Activated naive CD4-positive, alpha-beta T cell treated with anti-CD3 and anti-CD28 coated beads, Interleukin-2, amount 10 ng/mL, durations not matched to agents 7 days and 5 days (primary cell): ENCODE measurements around the gene MAPKAPK5.
"Not testable (repeated sequence)": the region's sequence is repeated elsewhere in the genome, so short reads cannot be mapped to it uniquely, and the experiment has no call there.

Experiments used
- CTCF ChIA-PET: fragments of 350-600 bp; sonication (Branson Sonifier 250); formaldehyde crosslinking; loops from one replicate; lab custom pipeline; 2021; ENCODE audit warnings: antibody characterized with exemption; lab: Charles Lee
- DNase-seq: peaks from one replicate; pipeline ENCODE4 v3.0.0-alpha.2; 2020
- H3K27ac Mint-ChIP-seq: one replicate; pipeline ENCODE4 v1.8.0; 2021; ENCODE audit warnings: mild to moderate bottlenecking, moderate library complexity, mixed read lengths
- H3K27me3 Mint-ChIP-seq: one replicate; pipeline ENCODE4 v1.8.0; 2021; ENCODE audit warnings: mild to moderate bottlenecking, mixed read lengths
- H3K36me3 Mint-ChIP-seq: one replicate; pipeline ENCODE4 v1.8.0; 2021; ENCODE audit warnings: mixed read lengths
- H3K4me1 Mint-ChIP-seq: one replicate; pipeline ENCODE4 v1.8.0; 2021; ENCODE audit warnings: mixed read lengths
- H3K4me3 Mint-ChIP-seq: one replicate; pipeline ENCODE4 v1.8.0; 2021; ENCODE audit warnings: mild to moderate bottlenecking, moderate library complexity, mixed read lengths
- H3K9me3 Mint-ChIP-seq: one replicate; pipeline ENCODE4 v1.8.0; 2021; ENCODE audit warnings: mixed read lengths

MAPKAPK5 gene, protein sequence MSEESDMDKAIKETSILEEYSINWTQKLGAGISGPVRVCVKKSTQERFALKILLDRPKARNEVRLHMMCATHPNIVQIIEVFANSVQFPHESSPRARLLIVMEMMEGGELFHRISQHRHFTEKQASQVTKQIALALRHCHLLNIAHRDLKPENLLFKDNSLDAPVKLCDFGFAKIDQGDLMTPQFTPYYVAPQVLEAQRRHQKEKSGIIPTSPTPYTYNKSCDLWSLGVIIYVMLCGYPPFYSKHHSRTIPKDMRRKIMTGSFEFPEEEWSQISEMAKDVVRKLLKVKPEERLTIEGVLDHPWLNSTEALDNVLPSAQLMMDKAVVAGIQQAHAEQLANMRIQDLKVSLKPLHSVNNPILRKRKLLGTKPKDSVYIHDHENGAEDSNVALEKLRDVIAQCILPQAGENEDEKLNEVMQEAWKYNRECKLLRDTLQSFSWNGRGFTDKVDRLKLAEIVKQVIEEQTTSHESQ

DNA sequence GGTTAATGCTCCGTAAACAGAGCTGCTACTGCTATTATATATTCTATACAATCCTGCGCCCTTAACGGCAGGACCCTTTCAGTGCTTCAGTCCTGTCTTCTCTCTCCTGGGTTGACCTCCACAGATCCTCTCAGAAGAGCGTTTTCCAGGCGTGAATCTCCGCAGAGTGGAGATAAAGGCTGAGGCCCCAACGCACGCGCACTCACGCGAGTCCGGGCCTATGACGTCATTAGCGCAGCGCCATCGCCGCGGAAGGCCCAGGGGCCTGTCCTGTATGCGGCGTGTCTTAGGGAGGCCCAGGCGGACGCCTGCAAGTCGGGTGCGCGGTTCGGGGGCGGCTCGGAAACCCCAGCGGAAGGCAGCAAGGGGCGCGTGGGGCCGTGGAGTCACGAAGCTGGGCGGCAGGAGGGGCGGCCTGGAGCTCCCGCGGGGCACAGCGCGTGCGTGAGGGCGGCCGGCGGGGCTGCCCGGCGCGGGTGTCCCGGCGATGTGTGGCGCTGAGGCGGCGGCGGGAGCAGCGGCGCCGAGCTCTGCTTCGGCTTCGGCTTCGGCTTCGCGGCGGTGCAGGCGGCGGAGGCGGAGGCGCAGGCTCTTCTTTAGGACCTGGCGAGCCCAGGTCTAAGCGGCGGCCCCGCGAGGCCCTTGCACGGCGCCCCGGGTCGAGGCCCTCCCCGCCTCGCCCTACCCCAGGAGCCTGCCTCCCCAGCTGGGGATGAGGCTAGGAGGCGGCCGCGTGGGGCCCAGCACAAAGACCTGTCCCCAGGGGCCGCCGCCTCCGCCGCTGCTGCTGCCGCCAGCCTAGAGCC, at the start of gene MAPKAPK5:
MAPKAPK5 (plus strand) TSS at position 479 of the 806 bp plus-strand sequence. CDS start 506 bp downstream, outside the sequence.
- Mint-ChIP-seq H3K27ac (peak within 1 kb of the TSS; percentile 98), H3K4me3 (peak within 1 kb of the TSS; percentile 98), H3K4me1 (peaks cover 63% of the 10 kb centered on the region), H3K36me3 (peaks cover 47% of the 10 kb centered on the region), H3K9me3 (no peaks in the 10 kb centered on the region), H3K27me3 (no peaks in the 10 kb centered on the region)
- DNase-seq = peak; percentile 97
- CTCF ChIA-PET = interaction anchor here (1.1 to 1.3 kb wide), 3 partner anchors 15 to 172 kb away, joined by 3 to 4 read pairs (median 3); no protein-coding TSS in a partner anchor

DNA sequence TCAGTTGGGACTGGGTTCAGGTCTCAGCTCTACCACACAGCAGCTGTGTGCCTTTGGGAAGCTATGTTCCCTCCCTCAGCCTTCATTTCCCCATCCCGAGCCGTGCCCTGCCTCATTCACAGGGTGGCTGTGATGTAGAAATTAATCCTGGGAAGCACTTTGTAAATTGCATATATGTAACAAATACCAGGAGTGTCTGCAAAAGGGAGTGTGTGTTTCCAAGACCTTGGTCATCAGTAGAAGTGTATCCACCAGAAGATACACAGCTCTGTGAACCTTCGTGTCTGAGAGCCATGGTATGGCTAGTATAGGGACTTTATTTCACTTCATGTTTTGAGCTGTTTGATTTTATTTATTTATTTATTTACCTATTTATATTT, 49.2 kb upstream of the MAPKAPK5 start:
- Mint-ChIP-seq H3K4me1 (no peaks in the 10 kb centered on the region), H3K36me3 (no peaks in the 10 kb centered on the region), H3K27me3 (peaks cover 3% of the 10 kb centered on the region), H3K27ac (no peak overlapping the region), H3K9me3 (no peaks in the 10 kb centered on the region), H3K4me3 (no peak overlapping the region)
- CTCF ChIA-PET = no interaction called here
- no peak for DNase-seq

DNA sequence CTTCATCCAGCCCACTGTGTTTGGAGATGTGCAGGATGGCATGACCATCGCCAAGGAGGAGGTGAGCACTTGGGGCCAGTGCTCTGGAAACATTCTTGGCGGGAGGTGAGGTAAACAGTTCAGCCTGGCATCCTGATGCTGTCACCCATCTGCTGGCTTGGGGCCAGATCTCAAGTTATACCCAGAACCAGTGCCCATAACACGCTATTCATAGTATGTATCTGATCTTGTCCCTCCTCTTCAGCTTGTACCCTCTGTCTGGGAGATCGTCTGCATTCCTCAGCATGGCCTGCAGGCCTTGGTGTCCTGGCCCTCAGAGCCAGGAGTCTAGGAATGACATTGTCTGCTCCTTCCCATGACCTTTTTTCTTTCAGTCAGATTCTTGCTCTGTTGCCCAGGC, 43.8 kb upstream of the MAPKAPK5 start:
- no peaks in the 10 kb centered on the region for H3K36me3 Mint-ChIP-seq
- H3K9me3 Mint-ChIP-seq = no peaks in the 10 kb centered on the region
- no peak for DNase-seq
- CTCF ChIA-PET = interaction anchor here (1.7 kb wide), 1 partner anchor 14 kb away, joined by 4 read pairs; no protein-coding TSS in a partner anchor
- H3K4me1 Mint-ChIP-seq = no peaks in the 10 kb centered on the region
- no peak overlapping the region for H3K4me3 Mint-ChIP-seq
- H3K27me3 Mint-ChIP-seq = peaks cover 3% of the 10 kb centered on the region
- no peak overlapping the region for H3K27ac Mint-ChIP-seq

DNA sequence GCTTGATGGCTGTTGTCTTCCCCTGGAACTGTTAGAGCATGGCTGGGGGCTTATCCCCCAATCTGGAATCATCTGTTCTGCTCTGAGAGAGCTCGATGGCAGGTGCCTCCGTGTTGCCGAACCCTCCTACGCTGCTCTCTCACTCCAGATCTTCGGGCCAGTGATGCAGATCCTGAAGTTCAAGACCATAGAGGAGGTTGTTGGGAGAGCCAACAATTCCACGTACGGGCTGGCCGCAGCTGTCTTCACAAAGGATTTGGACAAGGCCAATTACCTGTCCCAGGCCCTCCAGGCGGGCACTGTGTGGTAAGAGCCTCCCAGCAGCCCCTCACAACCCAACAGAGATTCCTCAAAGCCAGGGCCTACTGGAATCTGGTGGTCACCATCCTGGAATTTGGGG, 42.3 kb upstream of the MAPKAPK5 start:
- no peak for DNase-seq
- Mint-ChIP-seq H3K9me3 (no peaks in the 10 kb centered on the region), H3K4me1 (no peaks in the 10 kb centered on the region), H3K36me3 (no peaks in the 10 kb centered on the region), H3K4me3 (no peak overlapping the region), H3K27me3 (peaks cover 3% of the 10 kb centered on the region), H3K27ac (no peak overlapping the region)
- CTCF ChIA-PET = no interaction called here

DNA sequence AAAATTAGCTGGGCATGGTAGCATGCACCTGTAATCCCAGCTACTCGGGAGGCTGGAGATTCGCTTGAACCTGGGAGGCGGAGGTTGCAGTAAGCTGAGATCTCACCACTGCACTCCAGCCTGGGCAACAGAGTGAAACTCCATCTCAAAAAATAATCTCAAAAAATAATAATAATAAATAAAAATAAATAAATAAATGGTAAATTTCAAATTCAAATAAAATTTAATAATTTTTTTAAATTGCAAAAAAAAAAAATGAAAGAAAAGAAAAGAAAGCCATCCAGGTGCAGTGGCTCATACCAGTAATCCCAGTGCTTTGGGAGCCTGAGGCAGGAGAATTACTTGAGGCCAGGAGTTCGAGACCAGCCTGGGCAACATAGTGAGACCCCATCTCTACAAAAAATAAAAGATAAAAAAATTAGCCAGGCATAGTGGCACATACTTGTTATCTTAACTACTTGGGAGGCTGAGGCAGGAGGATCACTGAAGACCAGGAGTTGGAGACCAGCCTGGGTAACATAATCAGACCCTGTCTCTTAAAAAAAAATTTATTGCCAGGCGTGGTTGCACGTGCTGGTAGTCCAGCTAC, 38.9 kb upstream of the MAPKAPK5 start:
- no peaks in the 10 kb centered on the region for H3K36me3 Mint-ChIP-seq
- CTCF ChIA-PET = no interaction called here
- no peaks in the 10 kb centered on the region for H3K4me1 Mint-ChIP-seq
- no peak overlapping the region for H3K4me3 Mint-ChIP-seq
- DNase-seq = no peak
- no peaks in the 10 kb centered on the region for H3K9me3 Mint-ChIP-seq
- no peaks in the 10 kb centered on the region for H3K27me3 Mint-ChIP-seq
- H3K27ac Mint-ChIP-seq = no peak overlapping the region

DNA sequence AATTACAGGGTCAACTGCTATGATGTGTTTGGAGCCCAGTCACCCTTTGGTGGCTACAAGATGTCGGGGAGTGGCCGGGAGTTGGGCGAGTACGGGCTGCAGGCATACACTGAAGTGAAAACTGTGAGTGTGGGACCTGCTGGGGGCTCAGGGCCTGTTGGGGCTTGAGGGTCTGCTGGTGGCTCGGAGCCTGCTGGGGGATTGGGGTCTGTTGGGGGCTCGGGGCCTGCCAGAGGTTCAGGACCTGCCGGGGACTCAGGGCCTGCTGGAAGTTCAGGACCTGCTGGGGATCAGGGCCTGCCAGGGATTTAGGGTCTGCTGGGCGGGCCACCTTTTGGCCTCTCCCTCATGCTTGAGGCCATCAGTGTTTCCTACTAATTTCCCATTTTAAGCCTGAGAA, 38.2 kb upstream of the MAPKAPK5 start:
- DNase-seq = no peak
- CTCF ChIA-PET = no interaction called here
- no peaks in the 10 kb centered on the region for H3K4me1 Mint-ChIP-seq
- peaks cover 3% of the 10 kb centered on the region for H3K27me3 Mint-ChIP-seq
- no peaks in the 10 kb centered on the region for H3K9me3 Mint-ChIP-seq
- H3K27ac Mint-ChIP-seq = no peak overlapping the region
- no peak overlapping the region for H3K4me3 Mint-ChIP-seq
- no peaks in the 10 kb centered on the region for H3K36me3 Mint-ChIP-seq

DNA sequence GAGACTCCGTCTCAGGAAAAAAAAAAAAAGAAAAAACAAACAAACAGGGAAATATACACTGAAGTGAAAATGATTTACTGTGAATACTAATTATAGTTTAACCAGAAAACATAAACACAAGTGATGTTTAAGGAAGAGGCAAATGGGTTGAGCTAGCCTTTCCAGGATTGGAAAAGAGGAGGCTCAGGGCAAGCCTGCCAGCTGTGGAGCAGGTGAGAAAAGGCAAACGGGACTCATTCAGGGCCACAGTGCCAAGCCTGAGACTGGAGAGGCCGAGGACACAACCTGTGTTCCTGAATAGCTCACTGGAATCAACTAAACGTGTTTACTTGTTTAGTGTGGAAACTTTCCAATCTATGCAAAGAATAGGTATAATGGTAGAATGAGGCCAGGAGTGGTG, 35.7 kb upstream of the MAPKAPK5 start:
- peaks cover 3% of the 10 kb centered on the region for H3K27me3 Mint-ChIP-seq
- no peaks in the 10 kb centered on the region for H3K4me1 Mint-ChIP-seq
- H3K9me3 Mint-ChIP-seq = no peaks in the 10 kb centered on the region
- CTCF ChIA-PET = no interaction called here
- H3K36me3 Mint-ChIP-seq = no peaks in the 10 kb centered on the region
- no peak overlapping the region for H3K27ac Mint-ChIP-seq
- no peak for DNase-seq
- no peak overlapping the region for H3K4me3 Mint-ChIP-seq

DNA sequence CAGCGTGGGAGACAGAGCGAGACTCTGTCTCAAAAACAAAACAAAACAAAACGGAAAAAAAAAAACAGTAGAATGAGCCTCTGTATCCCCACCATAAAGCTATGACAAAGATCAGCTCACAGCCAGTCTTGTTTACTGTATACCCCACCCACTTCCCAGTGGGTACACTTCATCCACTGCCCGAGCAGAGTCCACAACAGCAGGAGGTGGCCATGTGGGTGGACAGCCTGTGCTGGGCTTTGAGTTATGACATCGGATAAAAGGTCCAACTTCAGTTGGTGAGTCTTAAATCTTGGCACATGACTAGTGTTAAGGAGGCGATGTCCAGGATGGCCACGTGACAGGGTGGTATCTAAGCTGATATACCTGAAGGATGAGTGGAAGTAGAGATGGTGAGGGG, 34.8 kb upstream of the MAPKAPK5 start:
- no peak for DNase-seq
- Mint-ChIP-seq H3K36me3 (no peaks in the 10 kb centered on the region), H3K27ac (no peak overlapping the region), H3K9me3 (no peaks in the 10 kb centered on the region), H3K4me3 (no peak overlapping the region), H3K27me3 (peaks cover 3% of the 10 kb centered on the region), H3K4me1 (no peaks in the 10 kb centered on the region)
- CTCF ChIA-PET = interaction anchor here (1.1 kb wide), 1 partner anchor 355 kb away, joined by 3 read pairs; no protein-coding TSS in a partner anchor

DNA sequence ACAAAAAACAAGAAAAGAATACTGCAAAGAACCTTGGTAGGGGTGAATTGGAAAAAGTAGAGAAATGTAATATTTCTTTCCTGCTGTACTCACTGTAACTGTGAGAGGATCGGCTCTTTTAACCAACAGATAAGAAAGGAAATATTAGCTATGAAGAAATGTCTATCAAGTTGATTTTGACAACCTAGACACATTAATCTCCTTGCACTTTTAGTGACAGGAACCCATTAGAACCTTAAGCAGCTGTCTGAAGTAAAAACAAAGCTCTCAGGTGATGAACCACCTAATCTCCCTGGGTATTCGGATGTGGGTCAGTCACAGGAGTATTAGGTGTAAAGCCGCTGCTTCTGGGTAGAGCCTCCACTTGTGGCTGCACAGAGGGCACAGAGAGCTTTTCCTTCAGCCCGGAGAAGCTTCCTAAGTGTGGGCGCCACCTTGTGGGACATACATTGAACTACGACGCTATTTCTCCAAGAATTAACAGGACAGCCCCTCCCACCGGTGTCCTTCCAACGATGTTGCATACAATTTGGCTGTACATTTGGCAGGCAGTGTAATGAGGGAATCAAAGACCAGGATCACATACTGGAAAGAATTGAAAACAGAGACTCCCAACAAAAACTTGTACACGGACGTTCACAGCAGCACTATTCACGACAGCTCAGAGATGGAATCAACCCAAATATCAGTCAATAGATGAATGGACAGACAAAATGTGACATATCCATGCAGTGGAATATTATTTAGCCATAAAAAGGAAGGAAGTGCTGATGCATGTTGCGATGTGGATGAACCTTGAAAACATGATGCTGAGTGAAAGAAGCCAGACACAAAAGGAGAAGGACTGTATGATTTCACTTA, 28.9 kb upstream of the MAPKAPK5 start:
- DNase-seq = peak; percentile 78
- no peak overlapping the region for H3K4me3 Mint-ChIP-seq
- H3K27me3 Mint-ChIP-seq = peaks cover 10% of the 10 kb centered on the region
- peaks cover 9% of the 10 kb centered on the region for H3K4me1 Mint-ChIP-seq
- no peaks in the 10 kb centered on the region for H3K36me3 Mint-ChIP-seq
- no peak overlapping the region for H3K27ac Mint-ChIP-seq
- no peaks in the 10 kb centered on the region for H3K9me3 Mint-ChIP-seq
- CTCF ChIA-PET = interaction anchor here (0.6 to 2.9 kb wide), 30 partner anchors 8 to 574 kb away, joined by 3 to 33 read pairs (median 4); no protein-coding TSS in a partner anchor

DNA sequence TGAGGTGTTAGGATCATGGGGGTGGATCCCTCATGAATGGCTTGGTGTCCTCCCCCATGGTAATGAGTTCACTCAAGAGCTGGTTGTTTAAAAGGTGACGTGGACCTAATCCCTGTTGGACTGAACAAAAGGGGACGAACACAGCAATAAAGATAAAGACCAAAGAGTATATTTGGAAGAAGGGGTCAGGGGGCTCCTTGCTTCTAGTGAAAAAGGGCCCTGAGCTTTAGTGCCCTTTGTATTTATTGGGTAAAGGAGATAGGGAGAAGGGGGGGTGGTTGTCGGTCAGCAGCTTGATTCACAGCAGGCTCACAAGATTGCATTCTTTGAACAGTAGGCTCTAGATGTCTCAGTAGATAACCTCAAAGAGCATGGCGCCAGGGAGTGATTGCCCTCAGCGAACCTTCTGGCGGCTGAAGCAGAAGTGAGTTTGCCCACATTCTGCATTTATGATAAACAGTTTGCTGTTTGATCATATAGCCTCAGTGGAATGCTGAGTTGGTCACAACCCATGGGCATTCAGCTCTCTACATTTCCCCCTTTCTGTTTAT, 25.9 kb upstream of the MAPKAPK5 start:
- Mint-ChIP-seq H3K4me1 (peaks cover 9% of the 10 kb centered on the region), H3K27ac (no peak overlapping the region), H3K36me3 (no peaks in the 10 kb centered on the region), H3K4me3 (no peak overlapping the region), H3K27me3 (peaks cover 12% of the 10 kb centered on the region), H3K9me3 (no peaks in the 10 kb centered on the region)
- CTCF ChIA-PET = interaction anchor here (0.9 to 2.9 kb wide), 3 partner anchors 63 to 419 kb away, joined by 3 to 12 read pairs (median 3); no protein-coding TSS in a partner anchor
- DNase-seq = no peak

DNA sequence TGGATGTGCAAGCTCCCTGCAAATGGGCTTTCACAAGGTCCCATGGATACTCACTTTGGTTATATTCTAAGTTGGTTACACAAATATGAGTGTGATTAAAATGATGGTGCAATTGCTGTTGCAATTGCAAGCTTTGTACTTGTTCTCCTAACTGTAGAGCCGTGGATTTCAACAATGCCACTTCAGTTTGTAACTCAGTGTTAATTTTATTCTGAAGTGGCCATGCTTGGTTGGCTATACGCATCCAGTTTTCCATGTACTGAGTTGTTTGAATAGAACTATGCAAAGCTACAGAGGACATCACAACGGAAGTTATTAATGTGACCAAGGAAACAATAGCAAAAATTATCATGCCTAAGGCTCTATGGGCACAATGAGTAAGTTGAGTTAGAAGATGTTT, 25.1 kb upstream of the MAPKAPK5 start:
- H3K27ac Mint-ChIP-seq, H3K36me3 Mint-ChIP-seq, H3K9me3 Mint-ChIP-seq, DNase-seq, H3K4me1 Mint-ChIP-seq, H3K4me3 Mint-ChIP-seq: not testable (repeated sequence)
- peaks cover 19% of the 10 kb centered on the region for H3K27me3 Mint-ChIP-seq
- CTCF ChIA-PET = interaction anchor here (0.5 to 2.9 kb wide), 2 partner anchors 63 to 105 kb away, joined by 3 to 12 read pairs; no protein-coding TSS in a partner anchor

DNA sequence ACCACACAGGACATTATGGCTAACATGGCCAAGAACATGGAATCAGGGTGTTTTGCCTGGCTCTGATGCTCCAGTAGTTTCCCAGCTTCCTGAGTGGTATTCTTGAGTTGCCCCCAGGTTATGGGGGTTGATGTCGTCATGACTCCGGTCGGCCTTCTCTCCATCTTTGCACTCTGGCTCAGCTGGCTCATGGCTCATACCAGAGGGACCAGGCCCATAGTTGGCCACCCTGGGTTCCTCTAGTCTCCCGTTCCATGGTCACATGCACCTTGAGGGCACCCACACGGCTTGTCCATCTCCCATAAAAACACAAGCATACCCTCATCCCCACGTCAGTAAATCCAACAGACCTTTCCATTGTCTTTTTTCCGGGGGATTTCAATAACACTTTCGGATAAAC, 23.7 kb upstream of the MAPKAPK5 start:
- no peaks in the 10 kb centered on the region for H3K36me3 Mint-ChIP-seq
- H3K4me3 Mint-ChIP-seq = no peak overlapping the region
- CTCF ChIA-PET = interaction anchor here (0.6 to 0.9 kb wide), 3 partner anchors 65 to 476 kb away, joined by 3 to 4 read pairs (median 3); no protein-coding TSS in a partner anchor
- H3K9me3 Mint-ChIP-seq = no peaks in the 10 kb centered on the region
- DNase-seq = no peak
- peaks cover 2% of the 10 kb centered on the region for H3K4me1 Mint-ChIP-seq
- H3K27me3 Mint-ChIP-seq = peaks cover 25% of the 10 kb centered on the region
- no peak overlapping the region for H3K27ac Mint-ChIP-seq
